OCI-LY7 (cell line): ENCODE measurements around the gene DIP2C.
"Not testable (repeated sequence)": the region's sequence is repeated elsewhere in the genome, so short reads cannot be mapped to it uniquely, and the experiment has no call there.

Experiments
- EZH2phosphoT487 ChIP-seq: fragments of 200-600 bp; sonication (generic); IDR thresholded peaks from 2 replicates; pipeline ENCODE4 v1.6.1; 2018; ENCODE audit warnings: low read depth, borderline replicate concordance, mild to moderate bottlenecking, mixed run types, antibody characterized with exemption, low read length, moderate library complexity, mixed read lengths
- TF ChIP-seq, protein P1 (sequence below): fragments of 200-600 bp; sonication (generic); conservative IDR thresholded peaks from 2 replicates; pipeline ENCODE4 v1.5.1; 2014; ENCODE audit warnings: mild to moderate bottlenecking, antibody characterized with exemption, low read length, moderate library complexity, mixed read lengths

GRCh38 chr10:368107-368506 is 321.4 kb downstream of the DIP2C start:
- TF ChIP-seq, protein P1, sequence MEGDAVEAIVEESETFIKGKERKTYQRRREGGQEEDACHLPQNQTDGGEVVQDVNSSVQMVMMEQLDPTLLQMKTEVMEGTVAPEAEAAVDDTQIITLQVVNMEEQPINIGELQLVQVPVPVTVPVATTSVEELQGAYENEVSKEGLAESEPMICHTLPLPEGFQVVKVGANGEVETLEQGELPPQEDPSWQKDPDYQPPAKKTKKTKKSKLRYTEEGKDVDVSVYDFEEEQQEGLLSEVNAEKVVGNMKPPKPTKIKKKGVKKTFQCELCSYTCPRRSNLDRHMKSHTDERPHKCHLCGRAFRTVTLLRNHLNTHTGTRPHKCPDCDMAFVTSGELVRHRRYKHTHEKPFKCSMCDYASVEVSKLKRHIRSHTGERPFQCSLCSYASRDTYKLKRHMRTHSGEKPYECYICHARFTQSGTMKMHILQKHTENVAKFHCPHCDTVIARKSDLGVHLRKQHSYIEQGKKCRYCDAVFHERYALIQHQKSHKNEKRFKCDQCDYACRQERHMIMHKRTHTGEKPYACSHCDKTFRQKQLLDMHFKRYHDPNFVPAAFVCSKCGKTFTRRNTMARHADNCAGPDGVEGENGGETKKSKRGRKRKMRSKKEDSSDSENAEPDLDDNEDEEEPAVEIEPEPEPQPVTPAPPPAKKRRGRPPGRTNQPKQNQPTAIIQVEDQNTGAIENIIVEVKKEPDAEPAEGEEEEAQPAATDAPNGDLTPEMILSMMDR, result not testable (repeated sequence)
- TF ChIP-seq EZH2phosphoT487, result not testable (repeated sequence)
